Endothelial cell of umbilical vein (primary cell): ENCODE measurements around the gene RELN. TPM values are rescaled to one million over a fixed set of nuclear protein-coding genes. Genes with fewer than 3 reads are reported as not detected.

Experiments used
- BruUV-seq: library from RNA; stranded (reverse); fragments of 400-500 nt; replicated peaks from 2 replicates; lab custom pipeline; 2021; lab: Mats Ljungman, UMichigan
- CTCF ChIA-PET: fragments of 300-600, 350-600 bp; sonication (Branson Sonifier 250); formaldehyde crosslinking; loops from one replicate; lab custom pipeline; 2021; ENCODE audit warnings: antibody characterized with exemption, inconsistent platforms; lab: Charles Lee
- POLR2A ChIA-PET: fragments of 300-600, 350-600 bp; sonication (Branson Sonifier 250); formaldehyde crosslinking; loops from one replicate; lab custom pipeline; 2021; ENCODE audit warnings: antibody characterized with exemption, inconsistent platforms; lab: Charles Lee
- DNase-seq: peaks from one replicate; pipeline ENCODE4 v3.0.0-alpha.2; 2011; ENCODE audit warnings: low read depth, low spot score
- FAIRE-seq: peaks from 2 replicates; lab custom pipeline; 2011; peaks lifted over from hg19 to GRCh38; lab: Jason Lieb, UNC
- H2AFZ ChIP-seq: 2 replicates; pipeline ENCODE4 v1.6.0; 2012; ENCODE audit warnings: low read depth, low read length, control low read depth, inconsistent platforms
- H3K27ac ChIP-seq: 2 replicates; pipeline ENCODE4 v1.5.1; 2011; ENCODE audit warnings: low read depth, mild to moderate bottlenecking, control low read depth, low read length, moderate library complexity; ENCODE audit not compliant: insufficient read depth
- H3K27me3 ChIP-seq, 2 experiments: 2 replicates each; pipeline versions ENCODE4 v1.6.0 to v1.6.1; 2011; ENCODE audit warnings: low read length in 2 of 2, mixed read lengths in 1 of 2; ENCODE audit not compliant: control insufficient read depth in 2 of 2, insufficient read depth in 2 of 2
- H3K36me3 ChIP-seq, 2 experiments: 2 replicates in 1 of 2; 3 replicates in 1 of 2; pipeline ENCODE4 v1.5.1; 2011; ENCODE audit warnings: low read length in 2 of 2, mild to moderate bottlenecking in 1 of 2, moderate library complexity in 1 of 2; ENCODE audit not compliant: control insufficient read depth in 2 of 2, insufficient read depth in 2 of 2; ENCODE audit errors: extremely low read depth in 1 of 2
- H3K4me1 ChIP-seq: 3 replicates; pipeline ENCODE4 v1.5.1; 2011; ENCODE audit warnings: mild to moderate bottlenecking, low read length; ENCODE audit not compliant: control insufficient read depth, insufficient read depth; ENCODE audit errors: extremely low read depth
- H3K4me2 ChIP-seq: 2 replicates; pipeline ENCODE4 v1.6.1; 2011; ENCODE audit warnings: low read length, control low read depth, mixed read lengths; ENCODE audit not compliant: insufficient read depth
- H3K4me3 ChIP-seq, 3 experiments: fragments of 200-600 bp in 1 of 3; sonication (generic), shearing (Covaris generic) in 1 of 3; replicated peaks in 1 of 3; 2 replicates each; pipeline ENCODE4 v1.5.1; 2011 to 2016; ENCODE audit warnings: control low read depth in 3 of 3, low read length in 3 of 3, mild to moderate bottlenecking in 2 of 3, inconsistent platforms in 1 of 3, low read depth in 1 of 3, moderate library complexity in 1 of 3; ENCODE audit not compliant: insufficient read depth in 1 of 3
- H3K79me2 ChIP-seq: 2 replicates; pipeline ENCODE4 v1.6.0; 2012; ENCODE audit warnings: low read length, inconsistent platforms; ENCODE audit not compliant: control insufficient read depth, insufficient read depth
- H3K9ac ChIP-seq: replicated peaks from 2 replicates; pipeline ENCODE3; 2011; ENCODE audit warnings: low read length, control low read depth; ENCODE audit not compliant: insufficient read depth; ENCODE audit errors: extremely low read depth
- H3K9me1 ChIP-seq: replicated peaks from 3 replicates; pipeline ENCODE4 v1.6.0; 2011; ENCODE audit warnings: mild to moderate bottlenecking, low read length; ENCODE audit not compliant: control insufficient read depth, insufficient read depth; ENCODE audit errors: extremely low read depth
- H3K9me3 ChIP-seq: replicated peaks from 2 replicates; pipeline ENCODE4 v1.5.1; 2012; ENCODE audit warnings: low read length, inconsistent platforms; ENCODE audit not compliant: control insufficient read depth, insufficient read depth
- H4K20me1 ChIP-seq: replicated peaks from 2 replicates; pipeline ENCODE3; 2011; ENCODE audit warnings: mild to moderate bottlenecking, low read length; ENCODE audit not compliant: control insufficient read depth, insufficient read depth; ENCODE audit errors: extremely low read depth
- CTCF ChIP-seq, 2 donors: IDR thresholded peaks; 1 replicate in 1 of 2; 2 replicates in 1 of 2; pipeline ENCODE4 v1.5.1; 2011; ENCODE audit warnings: low read length in 2 of 2, mild to moderate bottlenecking in 2 of 2, moderate library complexity in 2 of 2, control low read depth in 1 of 2, inconsistent platforms in 1 of 2, low read depth in 1 of 2; ENCODE audit not compliant: insufficient read depth in 1 of 2; ENCODE audit errors: extremely low read depth in 1 of 2
- EZH2 ChIP-seq: IDR thresholded peaks from 2 replicates; pipeline ENCODE4 v1.6.1; 2012; ENCODE audit warnings: borderline replicate concordance, low read depth, mild to moderate bottlenecking, moderate library complexity, low read length, inconsistent platforms; ENCODE audit not compliant: severe bottlenecking
- FOS ChIP-seq: IDR thresholded peaks from 2 replicates; pipeline ENCODE4 v1.6.1; 2011; ENCODE audit warnings: mild to moderate bottlenecking, low read length, moderate library complexity, borderline replicate concordance; ENCODE audit not compliant: insufficient read depth
- GATA2 ChIP-seq: IDR thresholded peaks from 2 replicates; pipeline ENCODE4 v1.7.0; 2011; ENCODE audit warnings: low read depth, mild to moderate bottlenecking, moderate library complexity, mixed read lengths, low read length; ENCODE audit not compliant: insufficient read length, insufficient read depth
- JUN ChIP-seq: IDR thresholded peaks from 2 replicates; pipeline ENCODE4 v1.6.1; 2011; ENCODE audit warnings: borderline replicate concordance, low read depth; ENCODE audit not compliant: insufficient read length, insufficient read depth
- MYC ChIP-seq: IDR thresholded peaks from one replicate; pipeline ENCODE4 v1.6.1; 2011; ENCODE audit warnings: mild to moderate bottlenecking, low read depth, low read length
- POLR2A ChIP-seq: IDR thresholded peaks from 2 replicates; pipeline ENCODE4 v1.6.1; 2012; ENCODE audit warnings: low read depth, mild to moderate bottlenecking, control low read depth, low read length
- POLR2AphosphoS5 ChIP-seq: IDR thresholded peaks from 2 replicates; pipeline ENCODE4 v1.6.1; 2012; ENCODE audit warnings: low read depth, mild to moderate bottlenecking, control low read depth, low read length, moderate library complexity; ENCODE audit not compliant: insufficient read depth
- dilution Hi-C: fragments of 300-500 bp; cut with MboI; formaldehyde crosslinking; loops from one replicate; pipeline ENCODE4 v1.15.0; 2019; ENCODE audit warnings: low sequenced_read_pairs; ENCODE audit not compliant: extremely low pct_ligation_motif_present
- intact Hi-C: fragments of 100-400 bp; cut with micrococcal nuclease; formaldehyde crosslinking; loops from one replicate; pipeline ENCODE4 v1.10.0; 2022
- polyA plus RNA-seq, 4 experiments: library from polyadenylated mRNA; depleted of rRNA in 3 of 4; stranded (reverse) in 3 of 4; unstranded in 1 of 4; fragments of >200 nt; gene quantifications; 2 replicates each; pipeline versions ENCODE4 v1.2.1 to v1.2.3, GENCODE V29; 2011 to 2012; ENCODE audit warnings: missing spikeins in 1 of 4
- total RNA-seq: library from RNA; stranded (reverse); gene quantifications from 2 replicates; pipeline ENCODE4 v1.2.3, GENCODE V29; 2021
- TF ChIP-seq, protein P1 (sequence below): IDR thresholded peaks from 2 replicates; pipeline ENCODE4 v1.6.1; 2011; ENCODE audit not compliant: insufficient read depth, insufficient read length

The RELN gene
- total and polyA plus RNA-seq, 2 donors (not counting 3 experiments of a cell fraction or from before 2014, with no cell fraction given) = 0.15 to 0.22 TPM

DNA sequence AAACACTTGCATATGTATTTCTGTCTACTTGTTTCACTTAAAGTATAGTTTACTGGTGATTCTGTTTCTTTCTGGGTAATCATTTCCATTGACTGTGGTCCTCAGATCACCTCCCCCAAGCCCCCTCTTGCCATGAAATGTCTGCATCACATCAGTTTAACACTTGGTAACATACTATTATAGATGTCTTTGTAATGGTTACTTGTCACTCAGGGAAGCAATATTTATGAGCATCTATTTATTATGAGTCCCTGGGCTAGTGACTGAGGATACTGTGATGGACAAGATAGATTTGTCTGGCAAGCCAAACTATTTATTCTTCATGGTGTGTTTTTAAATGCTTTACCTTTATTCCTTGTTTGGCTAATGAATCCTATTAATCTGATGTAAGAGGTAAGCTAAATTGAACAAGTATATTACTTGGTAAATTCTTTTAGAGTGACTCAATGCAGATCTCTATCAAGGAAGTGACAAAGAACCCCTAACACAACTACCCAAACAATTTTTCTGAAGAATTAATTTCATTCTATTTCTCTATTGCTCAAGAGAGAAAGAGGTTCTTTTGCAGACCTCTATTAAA, 270.9 kb downstream of the RELN start:
- Histone ChIP-seq H2AFZ (no peak overlapping the region), H3K27me3 (no peaks in the 10 kb centered on the region), H3K4me1 (peaks cover 24% of the 10 kb centered on the region), H4K20me1 (no peaks in the 10 kb centered on the region), H3K4me3 (no peak overlapping the region), H3K4me2 (peak overlapping the region; percentile 50), H3K9me1 (no peaks in the 10 kb centered on the region), H3K79me2 (no peaks in the 10 kb centered on the region), H3K9ac (peak overlapping the region; percentile 41), H3K27ac (peak overlapping the region; percentile 85), H3K36me3 (no peaks in the 10 kb centered on the region), H3K9me3 (no peaks in the 10 kb centered on the region)
- TSS peak; percentile 96 for BruUV-seq
- FAIRE-seq (peak; percentile 68), DNase-seq (peak; percentile 77)
- POLR2A ChIA-PET = interaction anchor here (1.6 kb wide), 1 partner anchor 17 kb away, joined by 5 read pairs; no protein-coding TSS in a partner anchor
- TF ChIP-seq JUN (peak; percentile 88), POLR2AphosphoS5 (peak; percentile 23), POLR2A (no peak), MYC (no peak), EZH2 (no peak), CTCF (IDR thresholded peaks at IDR 0.05; ENCODE audit: extremely low read depth in 1 of 2, insufficient read depth in 1 of 2, low read depth in 1 of 2, low read length in 2 of 2) (no peak), FOS (peak; percentile 82), GATA2 (peak; percentile 95)
- TF ChIP-seq, protein P1, sequence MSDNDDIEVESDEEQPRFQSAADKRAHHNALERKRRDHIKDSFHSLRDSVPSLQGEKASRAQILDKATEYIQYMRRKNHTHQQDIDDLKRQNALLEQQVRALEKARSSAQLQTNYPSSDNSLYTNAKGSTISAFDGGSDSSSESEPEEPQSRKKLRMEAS = no peak
- CTCF ChIA-PET = interaction anchor here (1.0 to 2.1 kb wide), 2 partner anchors 8 to 17 kb away, joined by 3 to 11 read pairs; no protein-coding TSS in a partner anchor
- intact Hi-C loops = loop anchor here (1.0 to 2.0 kb wide), 2 partner anchors 17 to 82 kb away; no protein-coding TSS in a partner anchor
- dilution Hi-C loops = no loop called here
